Body of pancreas (tissue), 4 donors: ENCODE results near the gene ZNF594. TPM values are rescaled to one million over a fixed set of nuclear protein-coding genes. Genes with fewer than 3 reads are reported as not detected.
"Not testable (repeated sequence)": the region's sequence is repeated elsewhere in the genome, so short reads cannot be mapped to it uniquely, and the experiment has no call there.

ENCODE experiments used
- ATAC-seq: fragments of 150-250 bp; one replicate; pipeline ENCODE4 v1.9.1; 2016
- DNase-seq, 4 donors: peaks; one replicate each; pipeline ENCODE4 v3.0.0-alpha.2; 2019
- H3K27ac ChIP-seq, 4 donors: fragments of 200-600 bp; sonication (generic); 1 replicate in 3 of 4; 2 replicates in 1 of 4; pipeline versions ENCODE4 v1.5.1 to v1.6.1; 2016 to 2019; ENCODE audit warnings: mild to moderate bottlenecking in 1 of 4, mixed read lengths in 1 of 4, moderate library complexity in 1 of 4
- H3K27me3 ChIP-seq, 2 donors: fragments of 200-600 bp; sonication (generic); one replicate each; pipeline ENCODE4 v1.6.0; 2016; ENCODE audit warnings: mild to moderate bottlenecking in 1 of 2
- H3K36me3 ChIP-seq, 2 donors: fragments of 200-600 bp; sonication (generic); replicated peaks in 1 of 2; 2 replicates each; pipeline ENCODE4 v1.5.1; 2016; ENCODE audit warnings: low read depth in 2 of 2; ENCODE audit not compliant: insufficient read depth in 1 of 2
- H3K4me1 ChIP-seq: fragments of 200-600 bp; sonication (generic); one replicate; pipeline ENCODE4 v1.6.0; 2016
- H3K4me3 ChIP-seq, 2 donors: fragments of 200-600 bp; sonication (generic); 1 replicate in 1 of 2; 2 replicates in 1 of 2; pipeline ENCODE4 v1.5.1; 2016 to 2019
- H3K9me3 ChIP-seq, 3 donors: fragments of 200-600 bp; sonication (generic); 1 replicate in 2 of 3; 2 replicates in 1 of 3; pipeline ENCODE4 v1.5.1; 2016
- POLR2A ChIP-seq, 3 donors: fragments of 450-650 bp; IDR thresholded peaks; one replicate each; pipeline ENCODE4 v1.6.1; 2016; ENCODE audit warnings: antibody characterized with exemption in 3 of 3, mild to moderate bottlenecking in 2 of 3
- WGBS, 2 donors: methylation state at CpG; one replicate each; pipeline ENCODE4 v1.1.5; 2017; 5-methylcytosine and 5-hydroxymethylcytosine counted together
- intact Hi-C: fragments of 100-400 bp; cut with DNase I; formaldehyde crosslinking; loops from one replicate; pipeline ENCODE4 v1.15.1; 2023
- total RNA-seq, 2 donors: library from RNA; depleted of rRNA; stranded (reverse); fragments of >200 nt; gene quantifications; one replicate each; pipeline ENCODE4 v1.1.0, GENCODE V29; 2016
- TF ChIP-seq, protein P1 (sequence below), 7 experiments: fragments of 450-650 bp in 4 of 7; fragments of 200-600 bp in 3 of 7; sonication (generic) in 3 of 7; IDR thresholded peaks; one replicate each; pipeline ENCODE4 v1.5.1; 2016 to 2019; ENCODE audit warnings: antibody characterized with exemption in 7 of 7

The ZNF594 gene
- total RNA-seq: 1 to 10 TPM; 4.4 to 6.9 TPM

- DNase-seq: peak; percentile 95 to 97 (median 96)
- intact Hi-C loops: loop anchor here (10.0 kb wide), 1 partner anchor 107 kb away; no protein-coding TSS in a partner anchor
- peak within 1 kb of the TSS; percentile 31 to 80 for H3K4me3 ChIP-seq
- ATAC-seq: peak; percentile 100
- peak within 1 kb of the TSS; percentile 21 to 70 (median 56) for H3K27ac ChIP-seq
- WGBS, 2 donors: 2 to 8% methylated on average over 28 to 64 of the region's 82 CpGs
- H3K4me1 ChIP-seq: peaks cover 20% of the 10 kb centered on the region
- peaks cover 0 to 13% (median 0%) of the 10 kb centered on the region in 3 donors for H3K9me3 ChIP-seq
- H3K27me3 ChIP-seq: no peaks in the 10 kb centered on the region
- H3K36me3 ChIP-seq: no peaks in the 10 kb centered on the region
- TF ChIP-seq, protein P1, sequence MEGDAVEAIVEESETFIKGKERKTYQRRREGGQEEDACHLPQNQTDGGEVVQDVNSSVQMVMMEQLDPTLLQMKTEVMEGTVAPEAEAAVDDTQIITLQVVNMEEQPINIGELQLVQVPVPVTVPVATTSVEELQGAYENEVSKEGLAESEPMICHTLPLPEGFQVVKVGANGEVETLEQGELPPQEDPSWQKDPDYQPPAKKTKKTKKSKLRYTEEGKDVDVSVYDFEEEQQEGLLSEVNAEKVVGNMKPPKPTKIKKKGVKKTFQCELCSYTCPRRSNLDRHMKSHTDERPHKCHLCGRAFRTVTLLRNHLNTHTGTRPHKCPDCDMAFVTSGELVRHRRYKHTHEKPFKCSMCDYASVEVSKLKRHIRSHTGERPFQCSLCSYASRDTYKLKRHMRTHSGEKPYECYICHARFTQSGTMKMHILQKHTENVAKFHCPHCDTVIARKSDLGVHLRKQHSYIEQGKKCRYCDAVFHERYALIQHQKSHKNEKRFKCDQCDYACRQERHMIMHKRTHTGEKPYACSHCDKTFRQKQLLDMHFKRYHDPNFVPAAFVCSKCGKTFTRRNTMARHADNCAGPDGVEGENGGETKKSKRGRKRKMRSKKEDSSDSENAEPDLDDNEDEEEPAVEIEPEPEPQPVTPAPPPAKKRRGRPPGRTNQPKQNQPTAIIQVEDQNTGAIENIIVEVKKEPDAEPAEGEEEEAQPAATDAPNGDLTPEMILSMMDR (IDR thresholded peaks at IDR 0.05): peak; percentile 51 to 93 (median 86)
- peak; percentile 50 to 81 (median 77) for TF ChIP-seq POLR2A (IDR thresholded peaks at IDR 0.05)
Measured at GRCh38 chr17:5191541-5192417, at the start of gene ZNF594. ZNF594 (minus strand) TSS chr17:5191868; CDS start chr17:5184256, 7,612 bp downstream.

DNA sequence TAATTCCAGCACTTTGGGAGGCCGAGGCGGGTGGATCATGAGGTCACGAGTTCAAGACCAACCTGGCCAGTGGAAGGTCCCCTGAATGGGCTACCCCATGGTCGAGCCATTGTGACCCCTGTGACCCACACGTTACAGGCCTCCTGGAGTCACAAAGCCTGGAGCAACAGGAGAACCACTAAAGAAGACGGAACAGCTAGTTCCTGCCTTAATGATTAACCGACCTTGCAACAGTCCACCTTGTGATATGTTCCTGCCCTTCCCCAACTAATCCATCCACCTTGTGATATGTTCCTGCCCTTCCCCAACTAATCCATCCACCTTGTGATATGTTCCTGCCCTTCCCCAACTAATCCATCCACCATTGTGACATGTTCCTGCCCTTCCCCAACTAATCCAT, 48.1 kb upstream of the ZNF594 start:
- intact Hi-C loops, H3K4me1 ChIP-seq, DNase-seq, ATAC-seq, H3K27ac ChIP-seq, H3K4me3 ChIP-seq, H3K36me3 ChIP-seq, H3K27me3 ChIP-seq, H3K9me3 ChIP-seq: not testable (repeated sequence)
- 78 to 85% methylated on average over 7 of the region's 7 CpGs for WGBS, 2 donors

DNA sequence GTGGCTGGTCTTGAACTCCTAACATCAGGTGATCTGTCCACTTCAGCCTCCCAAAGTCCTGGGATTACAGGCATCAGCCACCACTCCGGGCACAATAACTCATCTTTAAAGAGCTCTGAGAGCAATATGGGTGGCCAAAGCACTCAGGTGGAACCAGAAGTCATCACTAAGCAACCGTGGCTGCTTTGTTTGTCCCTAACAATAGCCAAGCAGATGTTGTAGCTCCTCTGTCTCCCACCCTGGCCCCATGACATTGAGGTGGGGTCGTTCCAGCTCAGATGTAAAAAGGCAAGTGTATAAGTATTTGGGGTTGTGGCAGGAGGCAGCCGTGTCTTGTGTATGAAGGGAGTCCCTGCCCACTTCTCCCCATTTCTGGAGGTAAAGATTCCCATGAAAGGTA, 46.7 kb upstream of the ZNF594 start:
- no peak for TF ChIP-seq POLR2A (IDR thresholded peaks at IDR 0.05)
- TF ChIP-seq, protein P1 (IDR thresholded peaks at IDR 0.05): no peak
- intact Hi-C loops: no loop called here
- no peaks in the 10 kb centered on the region for H3K36me3 ChIP-seq
- peaks cover 7% of the 10 kb centered on the region for H3K4me1 ChIP-seq
- no peaks in the 10 kb centered on the region for H3K27me3 ChIP-seq
- no peaks in the 10 kb centered on the region for H3K9me3 ChIP-seq
- ATAC-seq (no peak), DNase-seq (no peak)
- H3K4me3 ChIP-seq: no peak overlapping the region
- whole genome bisulfite sequencing, 2 donors: 62 to 70% methylated on average over 3 to 4 of the region's 4 CpGs
- no peak overlapping the region for H3K27ac ChIP-seq

- TF ChIP-seq, protein P1 (IDR thresholded peaks at IDR 0.05): peak; percentile 24 to 54 (median 48)
- no peak for TF ChIP-seq POLR2A (IDR thresholded peaks at IDR 0.05)
- H3K36me3 ChIP-seq: no peaks in the 10 kb centered on the region
- H3K27ac ChIP-seq: no peak overlapping the region
- 24 to 33% methylated on average over 5 to 6 of the region's 6 CpGs for WGBS, 2 donors
- peak; percentile 37 to 69 (median 58) for DNase-seq
- H3K4me3 ChIP-seq: no peak overlapping the region
- no peaks in the 10 kb centered on the region for H3K9me3 ChIP-seq
- H3K4me1 ChIP-seq: peaks cover 7% of the 10 kb centered on the region
- no peaks in the 10 kb centered on the region for H3K27me3 ChIP-seq
- intact Hi-C loops: no loop called here
- peak; percentile 66 for ATAC-seq
Measured at GRCh38 chr17:5237541-5238016, 45.9 kb upstream of the ZNF594 start.

DNA sequence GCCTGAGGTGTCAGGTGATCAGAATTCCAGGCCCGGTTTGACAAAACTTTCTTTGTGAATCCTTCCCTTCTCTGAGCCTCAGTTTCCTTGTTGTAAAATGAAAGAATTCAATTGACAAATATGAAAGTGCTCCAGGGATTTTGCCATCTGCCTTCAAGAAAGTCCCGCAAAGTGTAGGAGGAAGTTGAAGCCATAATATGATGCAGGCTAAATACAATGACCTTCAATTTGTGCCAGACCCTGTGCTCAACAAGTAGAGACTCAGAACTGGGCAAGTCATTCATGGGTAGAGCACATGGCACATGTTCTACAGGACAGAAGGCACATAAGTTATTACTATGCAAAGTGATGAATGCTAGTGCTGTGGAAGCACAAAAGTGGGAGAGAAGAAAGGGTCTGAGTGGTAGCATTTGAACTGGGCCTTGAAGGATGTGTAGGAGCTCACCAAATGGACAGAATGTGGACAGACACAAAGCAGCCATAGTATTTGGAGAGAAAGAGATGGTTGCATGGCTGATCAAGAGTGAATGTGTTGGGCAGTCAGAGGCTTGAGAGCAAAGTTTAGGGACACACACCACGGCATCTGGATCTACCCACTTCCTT, 45.4 kb upstream of the ZNF594 start:
- H3K4me1 ChIP-seq: peaks cover 9% of the 10 kb centered on the region
- TF ChIP-seq, protein P1 (IDR thresholded peaks at IDR 0.05): no peak
- no peak for TF ChIP-seq POLR2A (IDR thresholded peaks at IDR 0.05)
- WGBS, 2 donors: 82 to 92% methylated on average over 3 of the region's 3 CpGs
- H3K27me3 ChIP-seq: no peaks in the 10 kb centered on the region
- DNase-seq (no peak), ATAC-seq (no peak)
- intact Hi-C loops: no loop called here
- no peak overlapping the region for H3K4me3 ChIP-seq
- H3K9me3 ChIP-seq: no peaks in the 10 kb centered on the region
- no peak overlapping the region for H3K27ac ChIP-seq
- no peaks in the 10 kb centered on the region for H3K36me3 ChIP-seq
